RWPE1 (cell line): Measurements from ENCODE around the gene NR5A2.

Experiments
- CTCF ChIA-PET: fragments of 350-600 bp; sonication (Branson Sonifier 250); formaldehyde crosslinking; extraction: SDS; loops from one replicate; lab custom pipeline; 2021; lab: Yijun Ruan, JAX
- POLR2A ChIA-PET: fragments of 400-600 bp; formaldehyde crosslinking; extraction: SDS; loops from one replicate; lab custom pipeline; 2020; ENCODE audit warnings: antibody characterized with exemption; ENCODE audit not compliant: low non-redundant PET; lab: Yijun Ruan, JAX
- DNase-seq: peaks from one replicate; pipeline ENCODE4 v3.0.0; 2012; ENCODE audit warnings: low spot score
- H3K27ac ChIP-seq: fragments of 450-650 bp; 2 replicates; pipeline ENCODE4 v1.5.1; 2017
- CTCF ChIP-seq: fragments of 450-650 bp; conservative IDR thresholded peaks from 2 replicates; pipeline ENCODE4 v1.5.1; 2017; ENCODE audit warnings: low read depth, mild to moderate bottlenecking

The NR5A2 gene

GRCh38 chr1:200146100-200146499, 118.6 kb downstream of the NR5A2 start:
- DNase-seq: no peak
- no peak overlapping the region for H3K27ac ChIP-seq
- POLR2A ChIA-PET: no interaction called here
- CTCF ChIA-PET: no interaction called here
- no peak for TF ChIP-seq CTCF

GRCh38 chr1:200147094-200147493, 119.6 kb downstream of the NR5A2 start:
- ChIA-PET POLR2A (no interaction called here), CTCF (interaction anchor here (0.7 kb wide), 1 partner anchor 452 kb away, joined by 3 read pairs; no protein-coding TSS in a partner anchor)
- no peak for DNase-seq
- no peak overlapping the region for H3K27ac ChIP-seq
- no peak for TF ChIP-seq CTCF

- POLR2A ChIA-PET: no interaction called here
Observed at GRCh38 chr1:200147742-200148141, 120.2 kb downstream of the NR5A2 start.

GRCh38 chr1:200150006-200150405, 122.5 kb downstream of the NR5A2 start:
- H3K27ac ChIP-seq: no peak overlapping the region
- TF ChIP-seq CTCF: no peak
- ChIA-PET POLR2A (no interaction called here), CTCF (no interaction called here)
- DNase-seq: no peak

More at GRCh38 chr1:200147742-200148141, 120.2 kb downstream of the NR5A2 start:
- no peak for DNase-seq
- H3K27ac ChIP-seq: no peak overlapping the region
- no peak for TF ChIP-seq CTCF
- CTCF ChIA-PET: interaction anchor here (0.7 kb wide), 1 partner anchor 453 kb away, joined by 3 read pairs; no protein-coding TSS in a partner anchor

- TF ChIP-seq CTCF: no peak
- CTCF ChIA-PET: interaction anchor here (0.6 kb wide), 2 partner anchors 119 to 132 kb away, joined by 3 to 4 read pairs; no protein-coding TSS in a partner anchor
- DNase-seq: peak; percentile 94
- no peak overlapping the region for H3K27ac ChIP-seq
- POLR2A ChIA-PET: no interaction called here
Observed at GRCh38 chr1:200150721-200151120, 123.2 kb downstream of the NR5A2 start.

GRCh38 chr1:200152336-200152735, 124.8 kb downstream of the NR5A2 start:
- no peak for TF ChIP-seq CTCF
- H3K27ac ChIP-seq: no peak overlapping the region
- ChIA-PET POLR2A (no interaction called here), CTCF (no interaction called here)
- DNase-seq: no peak
